C4-2B (cell line): ENCODE data around the gene RFX8.

Experiments
- CTCF ChIP-seq: fragments of 450-650 bp; conservative IDR thresholded peaks from 2 replicates; pipeline ENCODE4 v1.5.1; 2017; ENCODE audit warnings: mild to moderate bottlenecking
- ZFX ChIP-seq: fragments of 450-650 bp; IDR thresholded peaks from 2 replicates; pipeline ENCODE4 v1.6.1; 2017

GRCh38 chr2:101463421-101463820, 11.5 kb downstream of the RFX8 start:
- TF ChIP-seq CTCF (no peak), ZFX (no peak)
